Activated B cell treated with CpG ODN at 0.5 μM for 24 hours (primary cell): ENCODE results near the gene RIMS1. TPM values are rescaled to one million over a fixed set of nuclear protein-coding genes. Genes with fewer than 3 reads are reported as not detected.

Source experiments
- ATAC-seq: fragments of 200-7000 bp; cut with Tn5 transposase; one replicate; pipeline ENCODE4 v1.10.0; 2021; ENCODE audit warnings: low read depth, mild to moderate bottlenecking, moderate library complexity
- CTCF ChIA-PET: fragments of 350-600 bp; sonication (Branson Sonifier 250); formaldehyde crosslinking; loops from one replicate; lab custom pipeline; 2021; ENCODE audit warnings: antibody characterized with exemption; lab: Charles Lee
- POLR2A ChIA-PET: fragments of 350-600 bp; sonication (Branson Sonifier 250); formaldehyde crosslinking; loops from one replicate; lab custom pipeline; 2021; ENCODE audit warnings: antibody characterized with exemption; lab: Charles Lee
- DNase-seq: peaks from one replicate; pipeline ENCODE4 v3.0.0; 2022
- H3K27ac Mint-ChIP-seq: one replicate; pipeline ENCODE4 v1.8.0; 2020; ENCODE audit warnings: mixed read lengths
- H3K27me3 Mint-ChIP-seq: one replicate; pipeline ENCODE4 v1.8.0; 2021; ENCODE audit warnings: mixed read lengths
- H3K36me3 Mint-ChIP-seq: one replicate; pipeline ENCODE4 v1.8.0; 2021; ENCODE audit warnings: low read depth, mixed read lengths
- H3K4me1 Mint-ChIP-seq: one replicate; pipeline ENCODE4 v1.8.0; 2021; ENCODE audit warnings: mixed read lengths
- H3K4me3 Mint-ChIP-seq: one replicate; pipeline ENCODE4 v1.8.0; 2020; ENCODE audit warnings: mild to moderate bottlenecking, mixed read lengths
- H3K9me3 Mint-ChIP-seq: one replicate; pipeline ENCODE4 v1.8.0; 2020; ENCODE audit warnings: mixed read lengths
- CTCF ChIP-seq: fragments of 200-600 bp; IDR thresholded peaks from one replicate; pipeline ENCODE4 v1.8.0; 2022; ENCODE audit warnings: antibody characterized with exemption, mild to moderate bottlenecking
- intact Hi-C: fragments of 100-400 bp; cut with micrococcal nuclease; formaldehyde crosslinking; loops from one replicate; pipeline ENCODE4 v1.15.1; 2024
- total RNA-seq: library from RNA; stranded (reverse); gene quantifications from 2 replicates; pipeline ENCODE4 v1.2.3, GENCODE V29; 2022

RIMS1 gene
- total RNA-seq, 1 donor from 2014 or later = not detected

GRCh38 chr6:72080260-72080941 lies 194.1 kb downstream of the RIMS1 start:
- Mint-ChIP-seq H3K27ac (no peak overlapping the region), H3K4me1 (no peaks in the 10 kb centered on the region), H3K36me3 (no peaks in the 10 kb centered on the region), H3K27me3 (peaks cover 9% of the 10 kb centered on the region), H3K4me3 (no peak overlapping the region), H3K9me3 (no peaks in the 10 kb centered on the region)
- ChIA-PET CTCF (no interaction called here), POLR2A (no interaction called here)
- no peak for TF ChIP-seq CTCF
- ATAC-seq (no peak), DNase-seq (no peak)
- intact Hi-C loops = no loop called here

GRCh38 chr6:72081871-72082270 lies 195.5 kb downstream of the RIMS1 start:
- Mint-ChIP-seq H3K27me3 (peaks cover 7% of the 10 kb centered on the region), H3K9me3 (no peaks in the 10 kb centered on the region), H3K4me1 (no peaks in the 10 kb centered on the region), H3K27ac (no peak overlapping the region), H3K4me3 (no peak overlapping the region), H3K36me3 (no peaks in the 10 kb centered on the region)
- POLR2A ChIA-PET = no interaction called here
- ATAC-seq (no peak), DNase-seq (no peak)
- intact Hi-C loops = no loop called here
- CTCF ChIA-PET = no interaction called here
- TF ChIP-seq CTCF = no peak

GRCh38 chr6:72083976-72084375 lies 197.6 kb downstream of the RIMS1 start:
- POLR2A ChIA-PET = no interaction called here
- no peak for TF ChIP-seq CTCF
- peaks cover 3% of the 10 kb centered on the region for H3K27me3 Mint-ChIP-seq
- CTCF ChIA-PET = interaction anchor here (1.3 kb wide), 1 partner anchor 701 kb away, joined by 4 read pairs; no protein-coding TSS in a partner anchor
- H3K4me1 Mint-ChIP-seq = no peaks in the 10 kb centered on the region
- no peaks in the 10 kb centered on the region for H3K36me3 Mint-ChIP-seq
- H3K27ac Mint-ChIP-seq = no peak overlapping the region
- DNase-seq (no peak), ATAC-seq (no peak)
- intact Hi-C loops = loop anchor here (2.0 kb wide), 1 partner anchor 893 kb away; no protein-coding TSS in a partner anchor
- no peaks in the 10 kb centered on the region for H3K9me3 Mint-ChIP-seq
- H3K4me3 Mint-ChIP-seq = no peak overlapping the region

GRCh38 chr6:72084992-72085569 lies 198.7 kb downstream of the RIMS1 start:
- peaks cover 3% of the 10 kb centered on the region for H3K27me3 Mint-ChIP-seq
- no peak for ATAC-seq
- no peaks in the 10 kb centered on the region for H3K36me3 Mint-ChIP-seq
- CTCF ChIA-PET = interaction anchor here (1.0 kb wide), 1 partner anchor 552 kb away, joined by 3 read pairs; no protein-coding TSS in a partner anchor
- intact Hi-C loops = loop anchor here (1.0 to 2.0 kb wide), 3 partner anchors 551 to 894 kb away; no protein-coding TSS in a partner anchor
- no peak for DNase-seq
- no peaks in the 10 kb centered on the region for H3K4me1 Mint-ChIP-seq
- POLR2A ChIA-PET = no interaction called here
- H3K9me3 Mint-ChIP-seq = no peaks in the 10 kb centered on the region
- TF ChIP-seq CTCF = no peak
- H3K27ac Mint-ChIP-seq = no peak overlapping the region
- H3K4me3 Mint-ChIP-seq = no peak overlapping the region

- Mint-ChIP-seq H3K4me3 (no peak overlapping the region), H3K36me3 (no peaks in the 10 kb centered on the region), H3K27me3 (no peaks in the 10 kb centered on the region), H3K9me3 (no peaks in the 10 kb centered on the region), H3K27ac (no peak overlapping the region), H3K4me1 (no peaks in the 10 kb centered on the region)
- DNase-seq = no peak
- no peak for TF ChIP-seq CTCF
- ChIA-PET POLR2A (no interaction called here), CTCF (no interaction called here)
- intact Hi-C loops = no loop called here
- no peak for ATAC-seq
Measured at GRCh38 chr6:72094506-72094905, 208.2 kb downstream of the RIMS1 start.
